CD14-positive monocyte (primary cell): ENCODE data around the gene CCRL2. TPM values are rescaled to one million over a fixed set of nuclear protein-coding genes. Genes with fewer than 3 reads are reported as not detected.

Experiments
- DNase-seq, 3 donors: peaks; one replicate each; pipeline ENCODE4 v3.0.0-alpha.2; 2011 to 2022
- H2AFZ ChIP-seq: 2 replicates; pipeline ENCODE4 v1.6.0; 2012; ENCODE audit warnings: mild to moderate bottlenecking, low read depth, low read length, inconsistent platforms; ENCODE audit not compliant: insufficient read depth, poor library complexity, severe bottlenecking
- H3K27ac ChIP-seq, 2 donors: 1 replicate in 1 of 2; 2 replicates in 1 of 2; pipeline ENCODE4 v1.5.1; 2012 to 2013; ENCODE audit warnings: low read length in 2 of 2, control low read depth in 1 of 2, inconsistent platforms in 1 of 2, low read depth in 1 of 2, mild to moderate bottlenecking in 1 of 2
- H3K27me3 ChIP-seq, 2 donors: one replicate each; pipeline versions ENCODE4 v1.6.0 to v1.6.1; 2011 to 2013; ENCODE audit warnings: low read length in 2 of 2; ENCODE audit not compliant: control insufficient read depth in 2 of 2, insufficient read depth in 2 of 2
- H3K36me3 ChIP-seq, 2 donors: replicated peaks in 1 of 2; 1 replicate in 1 of 2; 2 replicates in 1 of 2; pipeline versions ENCODE4 v1.5.1 to v1.6.1; 2012 to 2013; ENCODE audit warnings: low read length in 2 of 2, control low read depth in 1 of 2, inconsistent platforms in 1 of 2, mild to moderate bottlenecking in 1 of 2; ENCODE audit not compliant: insufficient read depth in 2 of 2, control insufficient read depth in 1 of 2
- H3K4me1 ChIP-seq, 2 donors: 1 replicate in 1 of 2; 2 replicates in 1 of 2; pipeline versions ENCODE4 v1.5.1 to v1.6.1; 2012 to 2013; ENCODE audit warnings: low read length in 2 of 2, control low read depth in 1 of 2, inconsistent platforms in 1 of 2, mild to moderate bottlenecking in 1 of 2, moderate library complexity in 1 of 2; ENCODE audit not compliant: insufficient read depth in 2 of 2, control insufficient read depth in 1 of 2
- H3K4me2 ChIP-seq: replicated peaks from 2 replicates; pipeline ENCODE3; 2012; ENCODE audit warnings: low read length, moderate library complexity, mild to moderate bottlenecking; ENCODE audit not compliant: poor library complexity, severe bottlenecking; ENCODE audit errors: extremely low read depth
- H3K4me3 ChIP-seq, 3 experiments: fragments of 200-600 bp in 1 of 3; sonication (generic) in 1 of 3; replicated peaks in 1 of 3; 1 replicate in 2 of 3; 2 replicates in 1 of 3; pipeline ENCODE4 v1.5.1; 2011 to 2013; ENCODE audit warnings: low read length in 3 of 3, mild to moderate bottlenecking in 3 of 3, control low read depth in 2 of 3, low read depth in 2 of 3, inconsistent platforms in 1 of 3, moderate library complexity in 1 of 3
- H3K79me2 ChIP-seq: 2 replicates; pipeline ENCODE4 v1.6.0; 2012; ENCODE audit warnings: mild to moderate bottlenecking, control low read depth, inconsistent platforms, low read length, moderate library complexity; ENCODE audit not compliant: insufficient read depth
- H3K9ac ChIP-seq: 2 replicates; pipeline ENCODE4 v1.6.0; 2017; ENCODE audit warnings: low read length, mild to moderate bottlenecking; ENCODE audit not compliant: insufficient read depth, poor library complexity, severe bottlenecking
- H3K9me3 ChIP-seq, 2 donors: replicated peaks in 1 of 2; 1 replicate in 1 of 2; 2 replicates in 1 of 2; pipeline versions ENCODE4 v1.5.1 to v1.6.1; 2012 to 2013; ENCODE audit warnings: low read length in 2 of 2, control low read depth in 1 of 2; ENCODE audit not compliant: control insufficient read depth in 1 of 2, insufficient read depth in 1 of 2
- H4K20me1 ChIP-seq: 2 replicates; pipeline ENCODE4 v1.6.0; 2012; ENCODE audit warnings: mild to moderate bottlenecking, low read length, control low read depth, moderate library complexity; ENCODE audit not compliant: insufficient read depth
- H3K27ac Mint-ChIP-seq, 7 donors: one replicate each; pipeline ENCODE4 v1.8.0; 2020; ENCODE audit warnings: mild to moderate bottlenecking in 7 of 7, mixed read lengths in 7 of 7, moderate library complexity in 6 of 7, inconsistent platforms in 2 of 7
- H3K27me3 Mint-ChIP-seq, 3 donors: one replicate each; pipeline ENCODE4 v1.8.0; 2021 to 2022; ENCODE audit warnings: low read depth in 3 of 3, mild to moderate bottlenecking in 3 of 3, mixed read lengths in 3 of 3, moderate library complexity in 3 of 3, inconsistent platforms in 1 of 3
- H3K36me3 Mint-ChIP-seq, 2 donors: one replicate each; pipeline ENCODE4 v1.8.0; 2020; ENCODE audit warnings: mixed read lengths in 2 of 2, inconsistent platforms in 1 of 2, mild to moderate bottlenecking in 1 of 2
- H3K4me1 Mint-ChIP-seq: one replicate; pipeline ENCODE4 v1.8.0; 2020; ENCODE audit warnings: mild to moderate bottlenecking, mixed read lengths
- H3K4me3 Mint-ChIP-seq, 2 donors: one replicate each; pipeline ENCODE4 v1.8.0; 2020; ENCODE audit warnings: mild to moderate bottlenecking in 2 of 2, mixed read lengths in 2 of 2, moderate library complexity in 1 of 2
- H3K9me3 Mint-ChIP-seq, 7 donors: one replicate each; pipeline ENCODE4 v1.8.0; 2020 to 2022; ENCODE audit warnings: mixed read lengths in 7 of 7, mild to moderate bottlenecking in 6 of 7, moderate library complexity in 6 of 7, inconsistent platforms in 2 of 7
- WGBS: methylation state at CpG from one replicate; pipeline ENCODE4 v1.1.5; 2013; ENCODE audit warnings: missing lambda C conversion rate; ENCODE audit not compliant: insufficient coverage; 5-methylcytosine and 5-hydroxymethylcytosine counted together
- intact Hi-C, 2 donors: fragments of 100-400 bp; cut with micrococcal nuclease; formaldehyde crosslinking; loops; one replicate each; pipeline versions ENCODE4 v1.15.0 to v1.15.1; 2023
- polyA plus RNA-seq, 3 donors: library from polyadenylated mRNA; depleted of rRNA in 1 of 3; unstranded in 2 of 3; stranded (reverse) in 1 of 3; fragments of 300-500 nt in 2 of 3; fragments of >200 nt in 1 of 3; fragmentation: Illumina TruSeq in 2 of 3; gene quantifications; 1 replicate in 2 of 3; 2 replicates in 1 of 3; pipeline ENCODE4 v1.2.3, GENCODE V29; 2012 to 2021
- TF ChIP-seq, protein P1 (sequence below): fragments of 200-600 bp; IDR thresholded peaks from one replicate; pipeline ENCODE4 v1.8.0; 2022; ENCODE audit warnings: antibody characterized with exemption, mild to moderate bottlenecking

Gene CCRL2
- polyA plus RNA-seq, 3 donors = 10.2 to 15.3 (median 11.7) TPM

DNA sequence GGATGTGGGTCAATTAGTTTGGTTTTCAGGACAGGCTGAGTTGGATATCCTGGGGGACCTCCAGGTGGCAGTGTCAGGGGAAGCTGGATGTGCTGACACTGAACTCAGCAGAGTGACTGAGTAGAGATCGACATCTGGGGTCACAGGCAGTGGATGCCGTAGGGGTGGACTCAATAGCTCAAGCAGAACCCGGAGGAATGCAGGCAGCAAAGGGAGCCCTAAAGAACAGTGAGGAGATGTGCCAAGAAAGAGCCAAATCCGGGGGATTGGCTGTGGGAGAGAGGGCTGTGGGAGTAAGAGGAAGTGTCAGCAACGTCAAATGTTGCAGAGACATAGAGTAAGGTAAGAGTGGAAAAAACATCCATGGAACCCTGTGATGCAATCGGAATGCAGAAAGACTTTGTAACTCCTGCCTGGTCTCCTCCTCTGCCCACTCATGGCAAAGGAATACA is 11.8 kb upstream of the CCRL2 start:
- peaks cover 47% of the 10 kb centered on the region for H3K4me1 Mint-ChIP-seq
- H3K27me3 Mint-ChIP-seq = peaks cover 0 to 4% (median 0%) of the 10 kb centered on the region in 3 donors
- no peaks in the 10 kb centered on the region for H3K27me3 ChIP-seq
- H3K27ac Mint-ChIP-seq = peak overlapping the region; percentile 71 to 88 (median 79)
- H3K79me2 ChIP-seq = no peaks in the 10 kb centered on the region
- peak; percentile 23 to 89 (median 68) for DNase-seq
- no peaks in the 10 kb centered on the region for H3K9me3 ChIP-seq
- H3K4me3 ChIP-seq = no peak overlapping the region
- peaks cover 0 to 2% (median 0%) of the 10 kb centered on the region in 7 donors for H3K9me3 Mint-ChIP-seq
- no peak overlapping the region for H3K4me2 ChIP-seq
- peak overlapping the region in 1 of 2 donors; percentile 23 for H3K4me3 Mint-ChIP-seq
- peaks cover 48 to 57% of the 10 kb centered on the region in 2 donors for H3K4me1 ChIP-seq
- TF ChIP-seq, protein P1, sequence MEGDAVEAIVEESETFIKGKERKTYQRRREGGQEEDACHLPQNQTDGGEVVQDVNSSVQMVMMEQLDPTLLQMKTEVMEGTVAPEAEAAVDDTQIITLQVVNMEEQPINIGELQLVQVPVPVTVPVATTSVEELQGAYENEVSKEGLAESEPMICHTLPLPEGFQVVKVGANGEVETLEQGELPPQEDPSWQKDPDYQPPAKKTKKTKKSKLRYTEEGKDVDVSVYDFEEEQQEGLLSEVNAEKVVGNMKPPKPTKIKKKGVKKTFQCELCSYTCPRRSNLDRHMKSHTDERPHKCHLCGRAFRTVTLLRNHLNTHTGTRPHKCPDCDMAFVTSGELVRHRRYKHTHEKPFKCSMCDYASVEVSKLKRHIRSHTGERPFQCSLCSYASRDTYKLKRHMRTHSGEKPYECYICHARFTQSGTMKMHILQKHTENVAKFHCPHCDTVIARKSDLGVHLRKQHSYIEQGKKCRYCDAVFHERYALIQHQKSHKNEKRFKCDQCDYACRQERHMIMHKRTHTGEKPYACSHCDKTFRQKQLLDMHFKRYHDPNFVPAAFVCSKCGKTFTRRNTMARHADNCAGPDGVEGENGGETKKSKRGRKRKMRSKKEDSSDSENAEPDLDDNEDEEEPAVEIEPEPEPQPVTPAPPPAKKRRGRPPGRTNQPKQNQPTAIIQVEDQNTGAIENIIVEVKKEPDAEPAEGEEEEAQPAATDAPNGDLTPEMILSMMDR = no peak
- H3K36me3 ChIP-seq = no peaks in the 10 kb centered on the region
- H4K20me1 ChIP-seq = no peaks in the 10 kb centered on the region
- WGBS = 62% methylated on average over 5 of the region's 6 CpGs
- intact Hi-C loops = no loop called here
- no peak overlapping the region for H3K9ac ChIP-seq
- peaks cover 0 to 5% of the 10 kb centered on the region in 2 donors for H3K36me3 Mint-ChIP-seq
- H3K27ac ChIP-seq = peak overlapping the region in 1 of 2 donors; percentile 70
- H2AFZ ChIP-seq = peak overlapping the region; percentile 6

GRCh38 chr3:46395766-46396530 is 11.1 kb upstream of the CCRL2 start:
- TF ChIP-seq, protein P1 = no peak
- H3K27me3 Mint-ChIP-seq = peaks cover 0 to 4% (median 0%) of the 10 kb centered on the region in 3 donors
- Histone ChIP-seq H3K4me2 (no peak overlapping the region), H3K4me3 (no peak overlapping the region), H3K27ac (peak overlapping the region; percentile 59 to 70), H4K20me1 (no peaks in the 10 kb centered on the region), H3K27me3 (no peaks in the 10 kb centered on the region), H2AFZ (peak overlapping the region; percentile 58), H3K4me1 (peaks cover 48 to 57% of the 10 kb centered on the region in 2 donors), H3K36me3 (no peaks in the 10 kb centered on the region), H3K79me2 (no peaks in the 10 kb centered on the region), H3K9ac (no peak overlapping the region), H3K9me3 (no peaks in the 10 kb centered on the region)
- H3K4me3 Mint-ChIP-seq = no peak overlapping the region
- peaks cover 0 to 2% (median 0%) of the 10 kb centered on the region in 7 donors for H3K9me3 Mint-ChIP-seq
- H3K36me3 Mint-ChIP-seq = peaks cover 0 to 5% of the 10 kb centered on the region in 2 donors
- intact Hi-C loops = no loop called here
- peaks cover 47% of the 10 kb centered on the region for H3K4me1 Mint-ChIP-seq
- no CpG with 5 or more reads among the region's 6 CpGs for WGBS
- peak overlapping the region; percentile 71 to 88 (median 82) for H3K27ac Mint-ChIP-seq
- peak; percentile 75 to 93 (median 81) for DNase-seq
